ENCODE data around the gene ZNF362.
"Not testable (repeated sequence)": the region's sequence is repeated elsewhere in the genome, so short reads cannot be mapped to it uniquely, and the experiment has no call there.

ZNF362 gene

GRCh38 chr1:33289858-33290154 lies 33.5 kb downstream of the ZNF362 start:
- DNase-seq: no peak

- DNase-seq: not testable (repeated sequence)
Observed at GRCh38 chr1:33290615-33291014, 34.3 kb downstream of the ZNF362 start.

- DNase-seq: no peak
Observed at GRCh38 chr1:33292726-33293340, 36.5 kb downstream of the ZNF362 start.

GRCh38 chr1:33294071-33295010 lies 38.0 kb downstream of the ZNF362 start:
- no peak for DNase-seq

- no peak for DNase-seq
Observed at GRCh38 chr1:33295023-33295422, 38.7 kb downstream of the ZNF362 start.

- DNase-seq: peak; percentile 63
Observed at GRCh38 chr1:33295450-33296081, 39.3 kb downstream of the ZNF362 start.

DNA sequence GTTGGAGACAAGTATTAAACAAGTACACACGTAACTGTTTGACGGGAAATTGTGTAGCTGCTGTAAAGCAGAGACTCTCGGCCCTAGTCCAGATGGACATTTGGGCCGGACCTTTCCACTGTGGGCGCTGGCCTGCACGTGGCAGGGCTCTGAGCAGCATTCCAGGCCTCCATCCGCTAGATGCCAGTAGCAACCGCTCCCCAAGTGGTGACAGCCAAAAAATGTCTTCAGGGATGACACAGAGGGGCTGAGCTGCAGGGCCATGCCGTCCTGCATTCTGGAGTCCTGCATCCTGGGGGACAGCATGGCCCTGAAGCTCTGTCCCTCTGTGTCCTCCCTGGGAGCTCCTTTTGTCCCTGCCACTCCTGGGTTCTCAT lies 39.8 kb downstream of the ZNF362 start:
- no peak for DNase-seq

GRCh38 chr1:33296824-33297223 lies 40.5 kb downstream of the ZNF362 start:
- no peak for DNase-seq

GRCh38 chr1:33297911-33298622 lies 41.8 kb downstream of the ZNF362 start:
- no peak for DNase-seq

DNA sequence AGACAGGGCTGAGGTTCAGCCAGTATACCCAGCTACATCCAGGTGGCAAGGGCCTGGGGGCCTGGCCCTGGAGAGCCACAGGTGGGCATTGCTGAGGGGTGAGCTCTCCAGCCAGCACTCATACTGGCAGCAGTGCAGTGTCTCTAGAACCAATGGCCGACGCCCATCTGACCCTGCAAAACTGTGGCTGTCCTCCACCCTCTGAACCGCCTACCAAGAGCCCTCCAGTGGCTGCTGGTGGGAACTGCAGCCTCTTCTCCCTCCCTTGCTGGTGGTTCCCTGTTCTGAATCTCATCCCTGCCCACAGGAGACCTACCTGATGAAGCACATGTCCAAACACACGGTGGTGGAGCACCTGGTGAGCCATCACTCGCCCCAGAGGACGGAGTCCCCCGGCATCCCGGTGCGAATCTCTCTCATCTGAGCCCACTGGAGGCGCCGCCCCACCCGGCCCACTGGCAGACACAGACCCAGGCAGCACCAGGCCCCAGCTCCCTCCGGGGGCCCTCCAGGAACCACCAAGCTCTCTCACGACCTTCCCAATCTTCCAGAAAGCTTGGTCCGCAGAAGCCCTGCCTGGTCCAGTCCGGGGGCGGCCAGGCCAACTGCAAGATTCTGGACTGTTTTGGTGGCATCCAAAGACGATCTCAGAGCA lies 42.5 kb downstream of the ZNF362 start:
- peak; percentile 30 for DNase-seq

DNA sequence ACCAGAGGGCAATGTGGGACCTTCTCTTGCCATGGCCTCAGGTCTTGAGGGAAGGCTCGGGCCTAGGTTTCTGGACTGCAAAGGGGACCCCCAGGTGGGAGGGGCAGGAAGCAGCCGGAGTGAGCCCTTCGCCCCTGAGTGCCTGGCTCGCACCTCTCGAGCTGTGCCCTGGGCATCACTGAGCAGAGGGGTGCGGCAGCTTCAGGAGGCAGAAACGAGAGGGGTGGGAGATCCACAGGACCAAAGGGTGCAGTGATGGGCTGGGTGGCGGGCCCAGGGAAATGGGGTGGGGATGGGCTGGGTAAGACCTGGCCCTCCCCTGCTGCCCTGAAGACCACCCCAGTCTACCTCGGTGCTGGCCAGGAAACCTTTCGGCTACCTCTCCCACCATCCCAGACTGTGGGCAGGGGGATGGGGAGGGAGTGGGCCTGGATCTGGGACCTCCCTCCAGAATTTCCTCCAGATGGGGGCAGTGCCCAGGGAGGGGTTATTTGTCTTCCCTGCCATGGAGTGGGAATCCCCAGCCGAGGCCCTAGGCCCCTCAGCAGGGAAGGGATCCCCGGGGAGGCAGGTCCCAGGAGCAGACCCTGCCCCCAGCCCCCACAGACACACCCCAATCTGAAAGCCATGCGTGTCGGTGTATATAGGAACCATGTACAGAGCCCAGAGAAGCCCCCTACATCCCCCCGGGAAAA lies 43.3 kb downstream of the ZNF362 start:
- DNase-seq: no peak

DNA sequence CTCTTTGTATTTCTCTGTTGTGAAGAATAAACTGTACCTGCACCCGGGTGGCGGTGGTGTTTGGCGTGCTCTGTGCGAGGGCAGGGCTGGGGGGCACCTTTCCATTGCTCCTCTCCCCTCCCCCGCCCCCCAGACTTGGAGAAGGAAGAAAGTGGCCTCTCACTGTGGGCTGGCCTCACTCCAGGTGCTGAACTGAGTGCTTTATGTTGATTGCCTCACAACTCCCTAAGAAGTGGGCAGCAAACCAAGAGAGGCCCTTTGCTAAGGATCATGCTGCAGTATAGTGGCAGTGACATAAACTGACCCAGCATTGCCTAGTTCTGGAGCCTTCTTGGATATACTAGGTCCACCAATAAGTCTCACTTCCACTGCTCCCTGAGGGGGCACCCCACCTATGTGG lies 44.4 kb downstream of the ZNF362 start:
- DNase-seq: no peak

DNA sequence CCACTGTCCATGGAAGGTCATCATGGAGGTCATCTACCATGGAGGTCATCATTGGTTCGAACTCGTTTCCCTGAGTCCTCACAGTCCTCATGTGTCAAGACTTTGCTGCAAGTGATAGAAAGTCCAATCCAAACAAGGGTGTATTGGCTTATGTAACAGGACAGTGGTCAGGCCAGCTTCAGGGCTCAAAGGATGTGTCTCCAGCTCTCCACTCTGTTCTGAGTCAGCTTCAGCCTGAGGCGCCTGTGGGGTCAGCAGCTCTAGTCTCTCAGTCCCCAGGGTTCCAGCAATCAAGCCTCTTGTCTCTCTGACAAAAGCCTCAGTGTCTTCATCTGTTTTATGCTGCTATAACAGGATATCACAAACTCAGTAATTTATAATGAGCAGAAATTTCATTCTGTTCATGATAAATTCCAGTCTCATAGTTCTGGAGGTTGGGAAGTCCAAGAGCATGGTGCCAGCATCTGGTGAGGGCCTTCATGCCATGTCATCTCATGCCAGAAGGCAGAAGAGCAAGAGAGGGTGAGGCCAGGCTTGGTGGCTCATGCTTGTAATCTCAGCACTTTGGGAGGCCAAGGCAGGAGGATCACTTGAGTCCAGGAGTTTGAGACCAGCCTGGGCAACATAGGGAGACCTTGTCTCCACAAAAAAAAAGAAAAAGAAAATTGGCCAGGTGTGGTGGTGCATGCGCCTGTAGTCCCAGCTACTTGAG lies 45.1 kb downstream of the ZNF362 start:
- DNase-seq: no peak

DNA sequence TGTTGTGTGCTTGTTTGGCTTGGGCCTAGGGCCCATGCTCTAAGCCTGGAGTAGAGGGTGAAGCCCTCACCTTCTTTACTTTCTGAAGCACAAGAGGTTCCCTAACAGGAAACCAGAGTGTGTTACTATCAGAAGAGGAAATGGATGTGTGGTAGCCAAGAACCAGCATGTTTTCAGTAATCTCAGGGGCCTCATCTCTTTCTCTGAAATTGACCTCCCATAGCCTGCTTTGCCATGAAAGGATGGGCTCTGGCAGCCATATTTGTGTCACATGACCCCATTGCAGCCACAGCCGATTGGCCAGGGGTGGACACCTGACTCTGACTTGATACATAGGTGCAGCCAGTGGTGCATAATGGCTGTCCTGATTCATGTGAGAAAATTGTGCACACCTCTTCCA lies 46.0 kb downstream of the ZNF362 start:
- no peak for DNase-seq

GRCh38 chr1:33305016-33305415 lies 48.7 kb downstream of the ZNF362 start:
- DNase-seq: no peak

DNA sequence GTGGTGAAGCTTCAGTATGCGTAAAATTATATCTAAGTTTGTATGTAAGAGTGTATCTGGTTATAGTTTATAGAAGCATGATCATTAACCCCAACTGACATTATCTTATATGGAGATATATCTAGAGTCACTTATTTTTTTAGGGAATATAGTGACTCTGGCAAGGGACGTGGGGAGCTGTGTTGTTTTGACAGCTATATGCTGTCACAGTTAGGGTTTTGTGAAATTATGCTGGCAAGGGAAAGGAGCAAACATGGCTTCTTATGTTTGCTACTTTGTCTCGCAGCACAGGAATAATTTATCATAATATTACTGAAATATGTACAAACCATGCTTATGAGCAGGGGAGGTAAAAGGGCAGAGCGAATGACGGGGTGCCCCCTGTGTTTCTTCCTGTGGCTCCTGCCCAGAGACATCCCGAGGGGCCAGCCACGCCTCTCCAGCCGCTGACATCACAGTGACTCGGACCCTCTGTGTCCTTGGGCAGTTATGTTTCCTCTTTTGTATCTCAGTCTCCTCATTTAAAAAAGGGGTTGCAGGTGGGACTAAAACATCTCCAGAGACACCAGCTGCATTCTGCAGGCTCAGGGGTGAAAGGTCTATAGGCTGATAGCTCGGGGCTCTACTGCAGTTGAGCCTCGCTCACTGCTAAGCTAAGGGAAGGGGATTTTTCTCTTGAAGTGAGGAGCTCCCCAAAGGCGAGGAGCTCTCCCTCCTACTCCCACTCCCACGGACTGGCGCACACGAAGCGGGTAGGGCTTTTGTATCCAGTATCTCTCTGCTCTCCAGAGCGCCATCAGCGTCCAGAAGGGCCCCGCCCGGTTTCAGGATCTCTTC lies 49.7 kb downstream of the ZNF362 start:
- no peak for DNase-seq

DNA sequence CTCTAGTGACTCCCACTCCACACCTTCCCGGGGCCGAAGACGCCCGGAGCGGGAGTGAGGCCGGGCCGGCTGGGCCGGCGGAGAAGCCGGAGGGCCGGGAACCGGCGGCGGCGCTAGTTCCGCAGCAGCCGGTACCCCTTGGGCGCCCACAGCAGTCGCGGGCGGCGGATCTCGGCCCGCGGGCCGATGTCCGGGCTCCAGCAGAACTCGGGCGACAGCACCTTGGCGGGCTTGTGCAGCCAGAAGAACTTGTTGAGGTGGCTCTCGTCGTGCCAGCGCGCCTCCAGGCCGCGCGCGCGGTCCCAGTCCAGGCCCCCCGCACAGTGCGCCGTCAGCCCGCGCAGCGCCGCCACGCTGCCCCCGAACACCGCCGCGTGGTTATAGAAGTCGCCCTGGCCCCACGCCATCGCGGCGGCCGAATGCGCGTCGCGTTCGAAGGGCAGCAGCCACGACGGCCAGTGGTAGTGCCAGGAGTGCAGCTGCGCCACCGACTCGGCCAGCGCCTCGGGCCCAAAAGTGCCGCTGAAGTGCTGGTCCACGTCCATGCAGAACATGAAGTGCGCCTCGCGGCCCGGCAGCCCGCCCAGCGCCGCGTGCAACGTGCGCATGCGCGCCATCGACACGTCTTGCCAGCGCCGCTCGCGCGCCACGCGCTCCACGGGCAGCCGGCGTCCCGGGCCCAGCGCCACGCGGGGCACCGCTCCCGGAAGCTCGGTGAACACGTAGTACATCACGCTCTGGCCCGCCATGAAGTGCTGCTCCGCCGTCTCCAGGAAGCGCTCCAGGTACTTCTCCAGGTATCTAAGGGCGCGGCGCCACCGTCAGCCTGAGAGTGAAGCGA lies 50.6 kb downstream of the ZNF362 start:
- no peak for DNase-seq

DNA sequence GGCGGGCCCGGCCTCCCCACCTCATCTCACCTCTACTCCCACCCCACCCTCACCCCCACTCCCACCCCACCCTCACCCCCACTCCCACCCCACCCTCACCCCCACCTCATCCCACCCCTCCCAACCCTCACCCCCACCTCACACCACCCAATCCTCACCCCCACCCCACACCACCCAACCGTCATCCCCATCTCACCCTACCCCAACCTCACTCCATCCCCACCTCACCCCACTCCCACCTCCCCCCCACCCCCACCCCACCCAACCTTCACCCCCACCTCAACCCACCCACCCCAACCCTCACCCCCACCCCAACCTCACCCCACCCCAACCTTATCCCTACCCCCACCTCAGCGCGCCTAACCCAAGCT lies 51.2 kb downstream of the ZNF362 start:
- no peak for DNase-seq

- DNase-seq: not testable (repeated sequence)
Observed at GRCh38 chr1:33309351-33309750, 53.1 kb downstream of the ZNF362 start.

GRCh38 chr1:33310702-33311101 lies 54.4 kb downstream of the ZNF362 start:
- DNase-seq: no peak
